Stimulated activated CD8-positive, alpha-beta memory T cell treated with anti-CD3 and anti-CD28 coated beads, Interleukin-7, amount 100 ng/mL, for 24 hours (primary cell): ENCODE data around the gene TRIM64.
"Not testable (repeated sequence)": the region's sequence is repeated elsewhere in the genome, so short reads cannot be mapped to it uniquely, and the experiment has no call there.

Experiments
- DNase-seq: peaks from one replicate; pipeline ENCODE4 v3.0.0-alpha.2; 2020; ENCODE audit warnings: low read depth

Gene TRIM64, protein sequence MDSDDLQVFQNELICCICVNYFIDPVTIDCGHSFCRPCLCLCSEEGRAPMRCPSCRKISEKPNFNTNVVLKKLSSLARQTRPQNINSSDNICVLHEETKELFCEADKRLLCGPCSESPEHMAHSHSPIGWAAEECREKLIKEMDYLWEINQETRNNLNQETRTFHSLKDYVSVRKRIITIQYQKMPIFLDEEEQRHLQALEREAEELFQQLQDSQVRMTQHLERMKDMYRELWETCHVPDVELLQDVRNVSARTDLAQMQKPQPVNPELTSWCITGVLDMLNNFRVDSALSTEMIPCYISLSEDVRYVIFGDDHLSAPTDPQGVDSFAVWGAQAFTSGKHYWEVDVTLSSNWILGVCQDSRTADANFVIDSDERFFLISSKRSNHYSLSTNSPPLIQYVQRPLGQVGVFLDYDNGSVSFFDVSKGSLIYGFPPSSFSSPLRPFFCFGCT

DNA sequence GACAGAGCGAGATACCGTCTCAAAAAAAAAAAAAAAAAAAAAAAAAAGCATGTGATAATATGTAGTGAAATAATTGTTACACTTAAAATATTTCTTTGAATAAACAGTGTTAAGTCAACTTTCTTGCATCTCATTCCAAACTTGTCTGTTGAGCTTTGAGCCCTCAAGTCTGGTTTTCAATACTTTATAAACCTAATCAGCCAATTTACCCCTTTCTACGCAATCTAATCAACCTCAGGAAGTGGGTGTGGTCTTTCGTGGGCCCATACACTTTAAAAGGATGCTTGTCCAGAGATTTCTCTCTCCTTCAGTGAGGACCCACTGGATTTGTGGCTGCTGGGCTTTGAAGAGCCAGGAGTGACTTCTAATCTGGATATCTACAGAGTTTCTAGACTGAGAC is at the start of gene TRIM64:
TRIM64 (plus strand) TSS at position 301 of the 400 bp plus-strand sequence. CDS start 2,467 bp downstream, outside the sequence.
- not testable (repeated sequence) for DNase-seq

DNA sequence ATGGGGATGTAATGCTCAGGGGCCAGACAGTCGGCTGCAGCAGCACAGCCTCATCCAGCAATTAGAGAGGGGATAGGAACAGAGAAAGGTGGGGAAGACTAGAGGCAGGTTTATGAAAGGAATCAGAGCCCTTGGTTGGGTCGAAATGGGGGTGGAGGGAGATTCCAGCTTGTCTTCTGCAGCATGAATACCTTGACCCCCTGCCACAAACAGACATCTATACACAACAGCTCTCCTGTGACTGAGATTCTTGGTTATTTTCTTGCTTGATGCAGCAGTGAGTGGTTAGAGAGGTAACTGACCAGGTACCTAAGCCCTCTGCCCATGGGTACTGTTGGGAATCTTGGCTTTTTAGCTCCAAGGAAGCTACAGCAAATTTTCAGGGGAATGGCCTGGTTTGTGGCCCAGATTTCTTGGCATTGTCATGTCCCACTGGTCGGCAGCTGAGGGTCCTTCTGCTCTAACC is 43.6 kb upstream of the TRIM64 start, which contains the start of gene TRIM49D1:
TRIM49D1 (minus strand) TSS at position 51 of the 466 bp plus-strand sequence. CDS start 4,535 bp downstream, outside the sequence.
- no peak for DNase-seq

DNA sequence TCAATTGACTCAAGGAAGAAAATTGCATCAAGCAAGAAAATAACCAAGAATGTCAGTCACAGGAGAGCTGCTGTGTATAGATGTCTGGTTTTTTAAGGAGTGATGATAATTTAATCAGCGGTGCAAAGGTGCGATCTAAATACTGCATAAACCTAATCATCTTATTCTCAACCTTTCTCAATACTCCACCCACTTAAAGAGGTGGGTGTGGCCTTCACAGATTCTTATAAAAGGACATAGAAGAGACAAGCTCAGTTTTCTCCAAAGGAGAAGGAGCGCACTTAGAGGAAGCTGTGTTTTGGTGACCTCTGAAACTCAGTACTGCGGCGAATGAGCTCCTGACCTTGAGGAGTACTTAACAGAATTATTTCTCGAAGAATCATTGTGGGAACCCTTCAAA is 42.1 kb upstream of the TRIM64 start, which contains the start of gene TRIM49D2:
TRIM49D2 (plus strand) TSS at position 301 of the 400 bp plus-strand sequence. CDS start 2,698 bp downstream, outside the sequence.
- DNase-seq = not testable (repeated sequence)

DNA sequence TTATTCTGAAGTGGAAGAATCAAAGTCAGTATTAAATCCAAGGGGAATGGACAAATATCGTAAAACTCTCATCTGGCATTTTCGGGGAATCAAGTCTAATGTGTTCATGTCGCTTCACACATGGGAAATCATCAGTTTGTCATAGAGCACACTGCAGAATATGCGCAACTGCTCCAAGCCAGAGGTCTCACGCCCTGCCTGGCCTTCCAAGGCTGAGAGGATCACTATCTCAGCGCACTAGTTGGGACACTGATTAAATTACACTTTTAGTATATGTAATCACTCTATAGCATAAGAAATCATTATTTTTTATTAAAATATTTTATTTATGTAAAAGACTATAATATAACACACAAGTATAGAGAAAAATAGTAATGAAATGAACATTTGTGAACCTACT is 5.0 kb upstream of the TRIM64 start:
- DNase-seq = not testable (repeated sequence)
